HG03378 (cell line): Measurements from ENCODE around the gene STX12.

Experiments
- ATAC-seq: cut with Tn5 transposase; IDR thresholded peaks from one replicate; pipeline ENCODE4 v1.9.1; 2021; ENCODE audit warnings: mild to moderate bottlenecking, moderate library complexity; ENCODE audit not compliant: unreplicated experiment

STX12 gene

GRCh38 chr1:27772932-27773825 is at the start of gene STX12:
TSS of gene STX12 (plus strand) at chr1:27773219. CDS start at chr1:27773308, 89 bp downstream.
- ATAC-seq = peak; percentile 89

- no peak for ATAC-seq
Measured at GRCh38 chr1:27724961-27725373, 48.1 kb upstream of the STX12 start.

GRCh38 chr1:27725374-27726172 is 47.4 kb upstream of the STX12 start, which contains the start of gene FAM76A:
TSS of gene FAM76A (plus strand) at chr1:27725961. CDS start at chr1:27726081, 120 bp downstream.
- ATAC-seq = peak; percentile 90

DNA sequence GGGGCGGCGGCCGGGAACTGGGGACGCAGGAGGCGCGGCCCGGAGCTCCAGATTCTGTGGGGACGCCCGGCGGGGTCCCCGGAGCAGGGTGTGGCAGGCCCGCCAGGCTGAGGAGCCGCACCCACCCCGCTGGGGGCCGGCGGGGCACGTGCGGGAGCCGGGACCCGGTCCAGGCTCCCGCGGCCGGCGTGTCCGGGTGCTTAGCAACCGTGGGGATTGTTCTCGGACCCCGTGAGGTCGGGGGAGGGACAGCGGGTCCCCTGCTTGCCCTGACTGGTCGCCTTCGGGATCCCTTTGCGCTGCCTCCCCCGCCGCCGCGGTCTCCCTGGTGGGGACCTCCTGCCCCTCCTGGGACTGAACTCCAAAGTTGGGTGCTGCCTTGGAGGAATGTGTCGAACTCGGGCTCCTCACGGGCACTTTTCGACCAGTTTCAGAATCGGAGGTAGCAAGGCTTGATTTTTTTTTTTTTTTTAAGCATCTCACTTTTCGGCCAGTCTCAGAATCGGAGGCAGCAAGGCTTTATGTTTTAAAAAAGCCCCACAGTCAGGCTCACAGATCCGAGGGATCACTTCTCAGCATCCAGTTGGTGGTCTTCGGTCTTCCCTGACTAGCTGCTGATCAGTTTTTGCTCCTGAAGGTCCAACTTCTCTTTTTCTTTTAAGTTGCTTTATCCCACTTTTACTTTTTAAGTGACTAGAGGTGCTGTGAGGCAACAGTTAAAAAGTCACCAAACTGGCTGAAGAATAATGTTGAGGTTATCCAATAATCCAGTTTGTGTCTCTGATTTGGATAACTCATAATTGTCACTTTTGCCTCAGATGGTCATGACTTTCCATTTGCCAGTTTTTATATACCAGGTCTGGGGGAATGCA is 46.6 kb upstream of the STX12 start:
- peak; percentile 19 for ATAC-seq

DNA sequence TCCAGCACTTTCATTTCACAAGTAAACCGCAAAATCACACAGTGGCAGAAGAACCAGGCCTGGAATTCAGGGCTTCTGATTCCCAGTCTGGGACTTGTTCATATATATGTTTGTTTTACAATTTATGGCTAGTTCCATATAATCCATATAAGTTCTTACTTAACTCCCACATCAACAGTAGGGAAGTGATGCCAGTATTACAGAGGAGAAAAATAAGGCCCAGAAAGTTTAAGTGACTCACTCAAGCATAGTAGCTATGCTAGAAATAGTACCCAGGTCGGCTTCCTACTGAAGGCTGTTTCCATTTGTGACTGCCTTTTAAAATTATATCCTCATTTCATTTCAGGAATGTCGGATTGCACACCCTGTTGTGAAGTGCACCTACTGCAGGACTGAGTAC is 45.9 kb upstream of the STX12 start:
- no peak for ATAC-seq

GRCh38 chr1:27736252-27736651 is 36.8 kb upstream of the STX12 start:
- ATAC-seq = no peak

- ATAC-seq = no peak
Measured at GRCh38 chr1:27741121-27741520, 31.9 kb upstream of the STX12 start.

GRCh38 chr1:27744556-27744955 is 28.5 kb upstream of the STX12 start:
- no peak for ATAC-seq

GRCh38 chr1:27745466-27745865 is 27.6 kb upstream of the STX12 start:
- no peak for ATAC-seq

- ATAC-seq = no peak
Measured at GRCh38 chr1:27752360-27752759, 20.7 kb upstream of the STX12 start.

DNA sequence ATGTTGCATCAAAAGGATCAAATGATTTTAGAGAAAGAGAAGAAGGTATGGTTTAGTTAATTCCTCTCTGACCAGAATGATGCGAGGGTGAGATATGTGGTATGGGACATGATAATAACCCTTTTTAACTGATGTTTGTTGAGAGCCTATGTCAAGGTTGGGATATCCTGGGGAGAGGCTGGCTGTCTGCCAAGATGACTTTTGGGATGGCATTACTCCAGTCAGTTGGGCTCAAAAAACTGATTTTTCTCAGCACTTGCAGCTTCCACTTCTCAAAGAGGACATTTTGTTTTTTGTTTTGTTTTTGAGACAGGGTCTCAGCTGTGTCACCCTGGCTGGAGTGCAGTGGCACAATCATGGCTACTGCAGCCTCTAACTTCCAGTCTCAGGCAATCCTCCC is 17.7 kb upstream of the STX12 start:
- ATAC-seq = no peak

DNA sequence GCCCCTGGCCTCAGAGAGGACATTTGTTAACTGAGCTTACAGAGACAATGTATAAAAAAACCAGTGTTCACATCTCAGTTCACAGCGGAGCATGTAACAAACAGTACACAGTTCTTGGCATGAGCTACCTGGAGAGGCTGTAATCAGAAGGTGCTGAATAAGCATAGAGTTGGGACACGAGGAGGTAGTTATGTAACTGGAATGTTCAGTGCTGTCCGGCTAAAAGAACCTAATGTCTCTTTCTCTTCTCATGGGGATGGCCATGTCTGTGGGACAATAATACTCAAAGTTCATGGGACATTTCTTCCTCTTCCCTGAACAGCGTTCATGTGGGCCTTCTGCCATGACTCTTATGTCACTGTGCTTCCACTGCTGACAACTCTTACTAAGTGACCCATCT is 17.2 kb upstream of the STX12 start:
- no peak for ATAC-seq

DNA sequence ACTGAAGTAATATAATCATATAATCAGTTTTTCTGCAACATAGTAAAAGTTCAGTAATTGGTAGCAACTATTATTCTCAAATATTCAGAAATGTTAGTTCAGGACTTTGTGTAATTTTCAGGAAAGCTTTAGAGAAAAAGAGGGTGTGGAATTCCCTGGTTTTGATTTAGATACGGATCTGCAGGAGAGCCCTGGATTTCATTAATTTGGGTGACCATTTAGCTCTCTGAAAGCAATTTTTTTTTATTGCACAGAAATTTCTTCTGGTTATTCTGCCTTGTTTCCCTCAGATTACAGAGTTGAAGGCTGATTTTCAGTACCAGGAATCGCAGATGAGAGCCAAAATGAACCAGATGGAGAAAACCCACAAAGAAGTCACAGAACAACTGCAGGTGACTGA is 13.8 kb upstream of the STX12 start:
- no peak for ATAC-seq

DNA sequence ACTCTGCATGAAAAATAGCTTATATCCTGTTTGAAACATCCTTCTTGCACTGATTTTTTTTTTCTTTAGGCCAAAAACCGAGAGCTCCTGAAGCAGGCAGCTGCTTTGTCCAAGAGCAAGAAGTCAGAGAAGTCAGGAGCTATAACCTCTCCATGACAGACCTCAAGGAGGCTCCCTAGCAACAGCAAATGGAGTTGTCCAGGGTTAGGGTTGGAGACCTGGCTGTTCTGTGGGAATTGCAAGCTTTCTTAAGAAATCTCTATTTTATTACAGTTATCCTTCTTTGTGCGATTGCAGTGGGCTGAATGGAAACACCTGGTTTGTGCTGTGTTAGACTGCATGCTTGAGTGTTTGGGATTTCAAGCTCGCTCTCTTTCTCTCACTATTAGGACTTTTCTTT is 12.6 kb upstream of the STX12 start:
- ATAC-seq = no peak

- no peak for ATAC-seq
Measured at GRCh38 chr1:27762033-27762432, 11.0 kb upstream of the STX12 start.

- ATAC-seq = no peak
Measured at GRCh38 chr1:27763358-27763757, 9.7 kb upstream of the STX12 start.

DNA sequence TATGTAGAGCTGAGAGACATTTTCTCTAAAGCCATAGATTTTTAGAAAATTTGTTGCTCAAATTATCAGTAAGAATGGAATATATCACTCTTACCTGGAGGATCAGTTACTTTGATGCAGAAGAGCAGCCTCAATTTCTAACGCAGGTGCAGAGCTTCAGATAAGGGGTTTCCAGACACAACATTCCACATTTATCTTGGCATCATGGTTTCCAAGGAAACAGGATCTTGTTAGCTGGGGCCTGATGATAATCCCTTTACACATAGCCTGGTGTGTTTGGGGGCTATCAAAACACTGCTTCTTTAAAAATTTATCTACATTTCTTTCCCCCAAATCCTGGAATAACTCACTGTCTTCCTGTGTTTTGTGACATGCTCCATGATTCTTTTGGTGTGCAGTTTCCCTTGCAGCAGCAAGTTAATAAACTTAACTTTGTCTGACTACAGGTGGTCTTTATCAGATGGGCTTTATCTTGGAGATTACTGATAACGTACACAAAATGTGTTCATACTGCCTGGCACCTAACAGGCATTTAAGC is 2.7 kb upstream of the STX12 start:
- ATAC-seq = no peak

- ATAC-seq = no peak
Measured at GRCh38 chr1:27772036-27772931, 735 bp upstream of the STX12 start.

DNA sequence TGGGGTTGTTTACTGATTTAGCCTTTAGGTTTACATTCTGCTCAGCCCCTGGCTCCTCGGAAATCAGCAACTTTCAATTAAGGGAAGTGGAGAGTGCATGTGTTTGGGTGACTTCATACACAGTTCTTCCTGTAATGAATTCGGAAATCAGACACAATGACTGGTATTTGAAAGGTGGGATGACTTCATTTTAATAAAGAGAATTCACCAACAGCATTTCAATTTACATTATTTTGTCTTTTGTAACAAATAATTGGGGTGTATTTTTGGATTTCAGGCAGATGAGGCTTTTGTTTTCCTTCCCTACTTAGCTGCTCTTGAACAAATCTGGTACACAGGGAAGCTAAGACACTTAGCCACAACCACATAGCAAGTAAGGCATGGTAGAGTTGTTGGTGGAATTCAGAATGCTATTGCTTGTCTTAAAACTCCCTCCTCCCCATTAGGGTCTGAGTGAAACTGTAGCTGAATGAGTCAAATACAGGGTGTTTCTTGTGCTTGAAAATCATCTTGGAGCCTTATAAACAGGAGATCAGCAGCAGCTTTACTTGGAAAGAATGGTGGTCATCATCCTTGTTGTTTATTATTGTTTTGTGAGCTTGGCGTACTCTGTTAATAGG is 917 bp downstream of the STX12 start:
- ATAC-seq = no peak
